Measurements from ENCODE around the gene MAB21L3.

The MAB21L3 gene

GRCh38 chr1:116130356-116130755 lies 19.2 kb downstream of the MAB21L3 start:
- TF ChIP-seq CTCF (conservative IDR thresholded peaks at IDR 0.05; ENCODE audit: low read depth, low read length): no peak
- no peaks in the 10 kb centered on the region for H4K20me1 ChIP-seq (ENCODE audit: insufficient read depth)
- no peaks in the 10 kb centered on the region for H3K27me3 ChIP-seq (ENCODE audit: insufficient read depth, low read depth)
- H3K4me2 ChIP-seq: no peak overlapping the region
- no peaks in the 10 kb centered on the region for H3K4me1 ChIP-seq (ENCODE audit: low read depth, poor library complexity, severe bottlenecking)
- H2AFZ ChIP-seq (ENCODE audit: low read depth): no peak overlapping the region
- no peak overlapping the region for H3K4me3 ChIP-seq (IDR thresholded peaks at IDR 0.05; ENCODE audit: insufficient read depth, low read depth, low read length)
- no peaks in the 10 kb centered on the region for H3K36me3 ChIP-seq (ENCODE audit: insufficient read depth)
- H3K27ac ChIP-seq: no peak overlapping the region
- H3K79me2 ChIP-seq (ENCODE audit: insufficient read depth, low read depth): no peaks in the 10 kb centered on the region
- no peak overlapping the region for H3K9ac ChIP-seq

- H3K4me3 ChIP-seq (IDR thresholded peaks at IDR 0.05; ENCODE audit: insufficient read depth, low read depth, low read length): no peak overlapping the region
Measured at GRCh38 chr1:116131170-116131569, 20.0 kb downstream of the MAB21L3 start.

GRCh38 chr1:116131866-116132605 lies 20.8 kb downstream of the MAB21L3 start:
- Histone ChIP-seq H3K4me3 (IDR thresholded peaks at IDR 0.05; ENCODE audit: insufficient read depth, low read depth, low read length) (no peak overlapping the region), H3K4me2 (no peak overlapping the region), H3K27me3 (ENCODE audit: insufficient read depth, low read depth) (no peaks in the 10 kb centered on the region), H3K4me1 (ENCODE audit: low read depth, poor library complexity, severe bottlenecking) (no peaks in the 10 kb centered on the region), H3K27ac (no peak overlapping the region), H3K9ac (no peak overlapping the region), H3K36me3 (ENCODE audit: insufficient read depth) (no peaks in the 10 kb centered on the region), H2AFZ (ENCODE audit: low read depth) (no peak overlapping the region), H4K20me1 (ENCODE audit: insufficient read depth) (no peaks in the 10 kb centered on the region), H3K79me2 (ENCODE audit: insufficient read depth, low read depth) (no peaks in the 10 kb centered on the region)
- TF ChIP-seq CTCF (conservative IDR thresholded peaks at IDR 0.05; ENCODE audit: low read depth, low read length): no peak

More at GRCh38 chr1:116131170-116131569, 20.0 kb downstream of the MAB21L3 start:
- H3K79me2 ChIP-seq (ENCODE audit: insufficient read depth, low read depth): no peaks in the 10 kb centered on the region
- H3K4me1 ChIP-seq (ENCODE audit: low read depth, poor library complexity, severe bottlenecking): no peaks in the 10 kb centered on the region
- H3K36me3 ChIP-seq (ENCODE audit: insufficient read depth): no peaks in the 10 kb centered on the region
- no peak overlapping the region for H3K9ac ChIP-seq
- TF ChIP-seq CTCF (conservative IDR thresholded peaks at IDR 0.05; ENCODE audit: low read depth, low read length): no peak
- H4K20me1 ChIP-seq (ENCODE audit: insufficient read depth): no peaks in the 10 kb centered on the region
- no peak overlapping the region for H3K4me2 ChIP-seq
- no peaks in the 10 kb centered on the region for H3K27me3 ChIP-seq (ENCODE audit: insufficient read depth, low read depth)
- H2AFZ ChIP-seq (ENCODE audit: low read depth): no peak overlapping the region
- no peak overlapping the region for H3K27ac ChIP-seq

GRCh38 chr1:116133696-116134475 lies 22.7 kb downstream of the MAB21L3 start:
- no peaks in the 10 kb centered on the region for H3K79me2 ChIP-seq (ENCODE audit: insufficient read depth, low read depth)
- H3K27me3 ChIP-seq (ENCODE audit: insufficient read depth, low read depth): no peaks in the 10 kb centered on the region
- no peak overlapping the region for H3K4me3 ChIP-seq (IDR thresholded peaks at IDR 0.05; ENCODE audit: insufficient read depth, low read depth, low read length)
- no peak overlapping the region for H3K27ac ChIP-seq
- H3K36me3 ChIP-seq (ENCODE audit: insufficient read depth): no peaks in the 10 kb centered on the region
- H2AFZ ChIP-seq (ENCODE audit: low read depth): no peak overlapping the region
- no peak overlapping the region for H3K9ac ChIP-seq
- no peaks in the 10 kb centered on the region for H4K20me1 ChIP-seq (ENCODE audit: insufficient read depth)
- H3K4me2 ChIP-seq: no peak overlapping the region
- TF ChIP-seq CTCF (conservative IDR thresholded peaks at IDR 0.05; ENCODE audit: low read depth, low read length): no peak; the same call in 1 of the 2 replicates
- peaks cover 4% of the 10 kb centered on the region for H3K4me1 ChIP-seq (ENCODE audit: low read depth, poor library complexity, severe bottlenecking)

Data from KMS-11 (cell line).